GM13977 (cell line): ENCODE measurements around the gene RTKN2.

Experiments
- DNase-seq: peaks from one replicate; pipeline ENCODE4 v3.0.0; 2012; ENCODE audit warnings: low spot score
- CTCF ChIP-seq: IDR thresholded peaks from 2 replicates; pipeline ENCODE4 v1.5.1; 2012; ENCODE audit warnings: mild to moderate bottlenecking, control low read depth; ENCODE audit not compliant: insufficient read depth; ENCODE audit errors: extremely low read depth, missing control alignments
- in situ Hi-C: fragments of 300-500 bp; cut with MboI; formaldehyde crosslinking; loops from one replicate; pipeline ENCODE4 v1.12.0; 2022; ENCODE audit warnings: low sequenced_read_pairs, low pct_unique_long_range_greater_than_20kb, mixed read lengths, inconsistent platforms; ENCODE audit not compliant: unreplicated experiment

RTKN2 gene

DNA sequence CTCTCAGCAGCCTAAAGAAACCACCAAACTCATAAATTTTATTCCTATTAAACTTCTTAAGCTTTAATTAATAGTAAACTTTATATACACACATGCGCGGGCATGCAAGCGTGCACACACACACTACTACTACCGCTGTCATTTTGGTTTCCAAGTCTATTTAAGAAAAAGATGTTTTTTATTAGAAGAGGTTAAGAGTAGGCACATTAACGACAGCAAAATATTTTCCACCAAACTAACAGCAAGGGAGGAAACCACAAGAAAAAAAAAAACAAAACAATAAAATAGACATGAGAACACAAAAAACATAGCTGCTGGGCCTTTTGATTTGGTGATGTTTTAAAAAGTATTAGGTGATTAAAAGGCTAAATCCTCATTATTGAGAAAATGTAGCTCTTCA is 28.6 kb downstream of the RTKN2 start:
- in situ Hi-C loops: loop anchor here (10.0 to 25.0 kb wide), 2 partner anchors 195 to 328 kb away; partner anchors contain the start of gene ARID5B
- TF ChIP-seq CTCF: no peak
- no peak for DNase-seq

DNA sequence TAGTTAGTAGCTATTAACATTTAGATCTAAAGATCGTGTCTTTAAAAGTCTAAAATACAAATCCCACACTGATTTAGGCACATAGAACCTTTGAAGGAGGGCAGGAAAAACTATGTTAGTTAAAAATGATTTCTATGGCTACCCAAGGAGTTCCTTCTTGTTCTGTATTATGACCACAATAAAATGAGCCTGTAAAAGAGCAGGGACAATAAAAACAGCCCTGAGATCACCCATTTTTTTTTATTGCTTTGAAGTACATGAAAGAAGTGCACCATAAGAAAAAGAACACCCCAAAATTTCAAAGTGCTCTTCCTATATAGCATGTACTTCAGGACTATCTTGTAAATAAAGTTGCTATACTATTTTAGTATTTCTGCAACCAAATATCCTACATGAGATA is 29.8 kb downstream of the RTKN2 start:
- in situ Hi-C loops: loop anchor here (25.0 kb wide), 1 partner anchor 327 kb away; the partner anchor contains the start of gene ARID5B
- TF ChIP-seq CTCF: no peak

DNA sequence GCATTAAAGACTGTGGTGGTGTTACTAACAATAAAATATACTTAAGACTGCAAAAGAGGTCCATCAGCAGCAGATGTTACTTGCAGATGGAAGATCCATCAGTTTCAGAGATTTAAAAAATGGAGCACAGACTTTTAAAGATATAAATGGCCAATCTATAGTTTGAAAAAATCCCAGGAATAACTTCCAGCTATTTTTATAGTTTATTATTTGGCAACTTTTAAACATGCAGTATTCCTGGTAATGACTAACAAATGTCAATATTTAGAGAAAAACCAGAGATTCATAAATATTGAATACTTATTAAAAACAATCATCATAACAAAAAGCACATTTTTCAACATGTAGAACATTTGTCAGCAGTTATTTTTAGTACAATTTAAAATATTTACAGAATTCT is 30.7 kb downstream of the RTKN2 start:
- DNase-seq: no peak
- TF ChIP-seq CTCF: no peak
- in situ Hi-C loops: loop anchor here (25.0 kb wide), 1 partner anchor 326 kb away; the partner anchor contains the start of gene ARID5B

More for the DNA sequence above, 29.8 kb downstream of the RTKN2 start:
- no peak for DNase-seq

GRCh38 chr10:62237506-62237905 is 31.1 kb downstream of the RTKN2 start:
- in situ Hi-C loops: loop anchor here (25.0 kb wide), 1 partner anchor 325 kb away; the partner anchor contains the start of gene ARID5B
- DNase-seq: no peak
- TF ChIP-seq CTCF: no peak

GRCh38 chr10:62234077-62234605 is 34.5 kb downstream of the RTKN2 start:
- in situ Hi-C loops: loop anchor here (25.0 kb wide), 1 partner anchor 322 kb away; the partner anchor contains the start of gene ARID5B
- no peak for TF ChIP-seq CTCF
- no peak for DNase-seq

- no peak for DNase-seq
- no peak for TF ChIP-seq CTCF
- in situ Hi-C loops: loop anchor here (25.0 kb wide), 1 partner anchor 321 kb away; the partner anchor contains the start of gene ARID5B
Measured at GRCh38 chr10:62233356-62234076, 35.1 kb downstream of the RTKN2 start.
